Measurements from ENCODE around the gene RCBTB1.
"Not testable (repeated sequence)": the region's sequence is repeated elsewhere in the genome, so short reads cannot be mapped to it uniquely, and the experiment has no call there.

The RCBTB1 gene

DNA sequence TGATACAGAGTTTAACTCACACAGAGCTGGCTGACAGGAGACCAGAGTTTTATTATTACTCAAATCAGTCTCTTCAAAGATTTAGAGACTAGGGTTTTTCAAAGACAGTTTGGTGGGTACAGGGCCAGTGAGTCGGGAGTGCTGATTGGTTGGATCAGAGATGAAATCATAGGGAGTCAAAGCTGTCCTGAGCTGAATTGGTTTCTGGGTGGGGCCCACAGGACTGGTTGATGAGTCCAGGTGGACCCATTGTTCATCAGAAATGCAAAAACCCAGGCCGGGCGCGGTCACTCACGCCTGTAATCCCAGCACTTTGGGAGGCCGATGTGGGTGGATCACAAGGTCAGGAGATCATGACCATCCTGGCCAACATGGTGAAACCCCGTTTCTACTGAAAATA is 17.3 kb upstream of the RCBTB1 start:
- not testable (repeated sequence) for DNase-seq

DNA sequence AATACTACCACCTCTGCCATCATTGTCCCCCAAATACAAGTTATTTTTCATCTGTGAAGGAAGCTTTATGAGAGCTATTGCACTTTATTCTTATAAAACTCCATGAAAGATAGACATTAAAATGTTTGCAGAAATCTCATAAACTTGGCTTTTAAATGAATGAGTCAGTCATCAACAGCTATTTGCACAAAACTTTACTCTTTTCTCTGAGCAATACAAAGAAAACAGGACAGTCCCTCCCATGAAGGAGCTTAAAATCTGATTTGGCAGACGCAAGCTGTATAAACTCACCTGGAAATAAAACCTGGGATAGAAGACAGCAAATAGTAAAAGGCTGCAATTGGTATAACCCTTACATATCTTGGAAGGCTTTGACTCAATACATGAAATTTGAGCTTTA is 16.6 kb upstream of the RCBTB1 start:
- no peak for DNase-seq

DNA sequence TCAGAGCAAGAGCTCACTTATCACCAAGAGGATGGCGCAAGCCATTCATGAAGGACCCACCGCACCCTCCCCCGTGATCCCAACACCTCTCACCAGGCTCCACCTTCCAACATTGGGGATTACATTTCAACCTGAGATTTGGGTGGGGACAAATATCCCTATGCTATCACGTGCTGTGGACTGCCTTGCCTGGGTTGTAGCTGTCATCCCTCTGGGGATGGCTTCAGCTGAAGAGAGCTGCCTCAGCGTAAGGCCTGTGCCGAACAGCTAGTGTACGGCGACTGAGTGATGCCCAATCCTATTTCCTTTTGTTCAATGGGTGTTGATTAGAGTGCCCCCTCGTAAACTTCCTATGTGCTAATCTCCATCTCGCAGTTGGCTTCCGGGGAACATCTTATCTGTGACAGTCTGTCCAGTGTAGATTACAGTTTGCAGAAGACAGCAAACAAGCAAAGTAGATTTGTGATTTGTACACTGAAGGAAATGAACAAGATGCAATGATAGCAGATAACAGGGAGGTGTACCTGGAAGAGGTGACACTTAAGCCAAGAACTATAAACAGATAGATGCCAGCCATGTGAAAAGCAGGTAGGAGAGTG is 11.8 kb upstream of the RCBTB1 start:
- DNase-seq: no peak

DNA sequence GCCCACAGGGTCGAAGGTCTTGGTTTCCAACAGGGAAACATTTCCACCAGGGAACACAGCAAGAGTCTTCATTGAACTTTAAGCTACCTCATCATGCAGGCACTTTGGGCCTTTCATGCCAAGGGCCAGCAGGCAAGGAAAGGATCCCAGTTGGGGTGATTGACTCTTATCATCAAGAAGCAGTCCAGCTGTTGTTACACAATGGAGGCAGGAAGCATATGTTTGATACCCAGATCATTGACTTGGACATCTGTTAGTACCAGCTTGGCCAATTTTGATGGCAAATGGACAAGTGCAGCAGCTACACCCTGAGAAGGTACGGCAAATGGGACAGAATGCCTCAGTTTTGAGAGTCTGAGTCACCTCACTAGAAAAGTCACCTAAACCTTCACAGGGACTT is 10.9 kb upstream of the RCBTB1 start:
- no peak for DNase-seq

DNA sequence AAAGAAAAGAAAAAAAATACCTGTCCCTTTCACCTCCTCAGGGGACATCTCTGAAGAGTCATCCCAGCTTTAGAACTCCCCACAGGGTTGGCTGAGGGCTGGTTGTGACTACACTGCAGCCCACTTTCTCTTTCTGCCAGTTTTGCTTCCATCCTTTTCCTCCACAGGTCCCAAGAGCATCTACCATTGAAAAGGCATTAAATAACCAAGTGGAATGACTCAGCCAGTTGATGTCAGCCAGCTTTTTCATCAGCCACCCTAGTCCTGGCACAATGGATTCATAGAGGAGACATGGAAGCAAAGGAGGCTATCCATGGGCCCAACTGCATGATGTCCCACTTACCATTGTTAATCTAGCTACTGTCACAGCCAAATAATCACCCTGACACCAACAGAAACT is 9.2 kb upstream of the RCBTB1 start:
- no peak for DNase-seq

DNA sequence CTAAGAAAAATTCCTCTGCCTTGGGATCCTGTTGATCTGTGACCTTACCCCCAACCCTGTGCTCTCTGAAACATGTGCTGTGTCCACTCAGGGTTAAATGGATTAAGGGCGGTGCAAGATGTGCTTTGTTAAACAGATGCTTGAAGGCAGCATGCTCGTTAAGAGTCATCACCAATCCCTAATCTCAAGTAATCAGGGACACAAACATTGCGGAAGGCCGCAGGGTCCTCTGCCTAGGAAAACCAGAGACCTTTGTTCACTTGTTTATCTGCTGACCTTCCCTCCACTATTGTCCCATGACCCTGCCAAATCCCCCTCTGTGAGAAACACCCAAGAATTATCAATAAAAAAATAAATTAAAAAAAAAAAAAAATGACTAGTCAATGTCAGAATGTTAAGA is 8.5 kb upstream of the RCBTB1 start:
- DNase-seq: not testable (repeated sequence)

DNA sequence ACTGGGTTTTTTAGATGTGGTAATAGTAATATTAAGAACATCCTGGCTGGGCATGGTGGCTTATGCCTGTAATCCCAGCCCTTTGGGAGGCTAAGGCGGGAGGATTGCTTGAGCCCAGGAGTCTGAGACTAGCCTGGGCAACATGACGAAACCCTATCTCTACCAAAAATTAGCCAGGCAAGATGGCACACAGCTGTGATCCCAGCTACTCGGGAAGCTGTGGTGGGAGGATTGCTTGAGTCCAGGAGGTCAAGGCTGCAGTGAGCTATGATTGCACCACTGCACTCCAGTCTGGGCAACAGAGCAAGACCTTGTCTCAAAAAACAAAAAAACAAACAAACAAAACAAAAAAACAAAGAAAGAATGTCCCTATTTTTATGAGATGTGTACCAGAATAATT is 5.4 kb upstream of the RCBTB1 start:
- DNase-seq: not testable (repeated sequence)

DNA sequence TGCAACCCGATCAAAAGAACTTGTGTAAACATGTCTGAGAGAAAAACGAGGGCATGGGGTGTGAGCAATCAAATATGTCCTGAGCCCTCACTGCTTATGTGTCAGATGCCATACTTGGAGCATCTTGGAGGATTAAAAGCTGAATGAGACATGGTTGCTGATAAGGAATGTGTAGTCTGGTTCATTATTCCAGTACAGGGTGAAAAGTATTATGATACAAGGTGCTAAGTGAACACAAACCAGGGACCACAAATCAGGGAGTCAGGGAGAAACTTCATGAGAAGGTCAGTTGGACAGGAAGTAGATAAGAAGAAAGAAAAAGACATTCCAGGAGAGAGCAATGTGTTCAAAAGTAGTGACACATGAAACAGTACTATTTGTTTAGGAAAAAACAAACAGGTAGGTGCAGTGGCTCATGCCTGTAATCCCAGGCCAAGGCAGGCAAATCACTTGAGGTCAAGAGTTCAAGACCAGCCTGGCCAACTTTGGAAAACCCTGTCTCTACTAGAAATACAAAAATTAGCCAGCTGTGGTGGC is 2.0 kb upstream of the RCBTB1 start:
- DNase-seq: no peak

DNA sequence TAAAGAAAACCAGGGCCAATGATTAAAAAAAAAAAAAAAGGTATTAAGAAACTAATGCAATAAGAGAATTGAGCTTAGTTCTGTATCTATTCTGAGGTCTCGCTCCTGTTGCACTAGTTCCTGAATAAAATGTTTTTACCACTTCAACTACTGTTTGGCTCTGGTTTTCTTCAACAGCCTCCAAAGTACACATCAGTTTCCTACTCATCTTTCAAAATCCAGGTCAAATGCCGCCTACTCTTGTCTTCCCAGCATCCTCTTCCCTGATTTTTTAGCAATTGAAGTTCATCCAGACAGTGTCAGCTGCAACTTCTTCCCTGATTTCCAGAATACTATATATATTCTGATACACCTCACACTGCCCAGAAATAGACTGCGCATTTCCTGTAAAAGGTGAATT is 1.4 kb upstream of the RCBTB1 start:
- no peak for DNase-seq

DNA sequence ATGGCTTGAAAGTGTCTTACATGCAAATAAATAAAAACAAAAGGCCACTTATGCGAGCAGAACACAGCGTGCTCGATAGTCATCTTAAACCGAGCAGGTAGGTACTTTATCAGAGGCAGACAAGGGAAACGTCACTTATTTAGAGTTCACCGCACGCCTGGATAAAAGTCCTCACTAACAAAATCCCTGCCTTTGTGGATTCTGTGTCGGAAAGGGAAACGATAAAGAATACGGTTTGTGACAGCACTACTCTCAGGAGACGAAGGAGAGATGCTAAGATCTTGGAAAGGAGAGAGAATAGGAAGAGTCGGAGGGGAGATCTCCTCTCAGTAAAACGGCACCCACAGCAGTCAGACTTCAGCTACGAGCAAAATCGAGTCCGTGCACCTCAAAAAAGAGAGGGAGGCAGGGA is 581 bp downstream of the RCBTB1 start:
- no peak for DNase-seq

DNA sequence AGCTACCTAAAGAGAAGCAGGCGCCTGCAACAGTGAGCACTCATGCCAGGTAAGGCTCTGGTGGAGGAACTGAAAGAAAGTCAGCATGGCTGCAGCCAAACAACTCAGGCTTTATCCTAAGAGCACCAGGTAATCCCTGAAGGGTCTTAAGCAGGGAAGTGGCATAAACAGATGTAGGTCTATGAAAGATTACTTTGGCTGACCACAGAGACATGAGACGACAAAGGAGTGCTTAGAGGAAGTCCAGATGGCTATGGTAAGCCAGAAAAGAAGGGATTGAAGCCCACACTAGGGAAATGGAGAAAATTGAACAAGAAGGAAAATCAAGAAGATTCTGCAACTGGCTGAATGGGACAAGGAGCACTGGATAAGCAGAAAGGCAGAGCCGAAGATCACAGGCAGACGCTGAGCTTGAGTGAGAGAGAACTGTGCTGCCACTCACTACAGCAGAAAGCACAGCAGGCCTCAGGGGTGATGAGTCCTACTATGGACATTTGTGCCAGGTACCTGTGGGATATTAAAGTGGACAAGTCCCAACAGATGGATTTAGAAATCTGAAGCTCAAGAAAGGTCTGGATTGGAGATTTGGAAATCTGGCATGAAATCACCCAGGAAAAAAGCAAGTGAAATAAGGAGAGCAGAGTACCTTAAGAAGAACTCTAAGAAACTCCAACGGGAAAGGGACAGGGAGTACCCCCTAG is 4.2 kb downstream of the RCBTB1 start:
- no peak for DNase-seq

DNA sequence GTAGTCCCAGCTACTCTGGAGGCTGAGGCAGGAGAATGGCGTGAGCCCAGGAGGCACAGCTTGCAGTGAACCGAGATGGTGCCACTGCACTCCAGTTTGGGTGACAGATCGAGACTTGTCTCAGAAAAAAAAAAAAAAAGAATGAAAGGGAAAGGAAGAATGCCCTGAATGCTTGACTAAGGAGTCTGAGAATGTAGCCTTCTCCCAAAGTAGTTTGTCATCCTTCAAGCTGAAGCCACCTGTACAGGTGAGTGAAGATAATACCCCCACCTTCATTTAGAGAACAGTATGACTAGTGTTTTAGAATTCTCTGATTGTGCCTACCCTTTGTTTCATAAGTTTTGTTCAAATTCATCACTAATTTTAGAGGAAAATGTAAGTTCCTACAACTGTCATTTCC is 5.9 kb downstream of the RCBTB1 start:
- no peak for DNase-seq

DNA sequence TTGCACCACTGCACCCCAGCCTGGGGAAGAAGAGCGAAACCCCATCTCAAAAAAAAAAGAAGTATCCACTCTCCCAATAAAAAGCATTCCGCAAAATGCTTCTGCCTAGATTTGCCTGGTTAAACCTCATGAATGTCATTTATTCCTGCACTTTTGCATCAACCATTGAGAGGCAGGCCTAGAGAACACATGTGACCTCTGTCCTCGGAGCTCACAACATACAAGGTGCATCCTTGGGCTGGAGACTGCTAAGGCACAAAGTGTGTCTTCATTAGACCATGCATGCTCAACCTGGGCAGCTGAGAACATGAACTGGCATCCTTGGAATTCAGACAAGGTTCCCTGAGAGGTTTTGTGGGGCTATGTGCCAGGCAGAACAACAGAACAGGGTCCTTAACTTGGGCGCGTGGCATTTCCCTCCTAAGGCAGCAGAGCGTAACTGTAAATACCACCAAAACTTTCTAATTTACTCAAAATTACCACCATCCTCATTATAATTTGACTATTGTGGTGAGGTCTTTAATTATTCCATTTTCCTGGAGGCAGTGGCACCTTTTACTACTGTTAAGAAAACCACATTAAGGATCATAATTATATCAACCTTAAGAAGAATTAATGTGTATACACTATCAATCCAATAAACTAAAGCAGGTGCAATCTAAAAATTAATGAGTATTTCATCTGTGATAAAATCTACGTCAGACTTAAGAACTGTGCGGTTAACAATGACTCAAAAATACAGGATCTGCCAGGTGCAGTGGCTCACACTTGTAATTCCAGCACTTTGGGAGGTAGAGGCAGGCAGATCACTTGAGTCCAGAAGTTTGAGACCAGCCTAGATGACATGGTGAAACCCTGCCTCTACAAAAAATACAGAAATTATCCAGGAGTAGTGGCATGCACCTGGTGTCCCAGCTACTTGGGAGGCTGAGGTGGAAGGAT is 13.8 kb downstream of the RCBTB1 start:
- DNase-seq: no peak

DNA sequence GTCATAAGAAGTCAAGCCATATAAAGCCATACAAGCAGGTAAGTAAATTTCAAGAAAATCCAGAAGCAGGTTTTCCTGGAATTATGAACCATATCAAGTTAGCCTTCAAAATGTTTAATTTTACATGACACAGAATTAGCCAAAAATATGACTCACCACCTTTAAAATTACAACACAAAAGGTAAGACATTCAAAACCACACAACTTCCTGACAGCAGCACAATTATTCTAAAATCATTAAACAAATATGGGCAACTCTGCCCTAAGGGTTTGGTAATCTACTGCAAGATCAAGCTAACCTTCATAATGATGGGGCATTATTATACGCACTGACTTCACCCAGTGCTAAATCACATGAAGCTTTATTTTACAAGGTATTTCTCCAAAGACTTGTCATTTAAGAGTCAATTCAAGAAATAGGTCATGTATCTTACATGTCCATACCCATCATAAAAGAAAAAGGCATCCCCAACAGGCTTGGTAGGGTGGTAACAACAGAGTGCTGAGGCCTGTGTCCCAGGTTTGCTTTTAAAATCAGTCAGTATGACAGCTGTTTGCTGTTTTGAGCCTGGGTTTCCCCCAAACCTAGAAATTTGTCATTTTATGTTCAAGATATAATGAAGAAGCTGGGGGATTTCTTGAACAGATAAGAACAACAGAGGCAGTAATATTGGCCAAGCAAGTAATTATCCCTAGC is 15.2 kb downstream of the RCBTB1 start:
- DNase-seq: no peak

DNA sequence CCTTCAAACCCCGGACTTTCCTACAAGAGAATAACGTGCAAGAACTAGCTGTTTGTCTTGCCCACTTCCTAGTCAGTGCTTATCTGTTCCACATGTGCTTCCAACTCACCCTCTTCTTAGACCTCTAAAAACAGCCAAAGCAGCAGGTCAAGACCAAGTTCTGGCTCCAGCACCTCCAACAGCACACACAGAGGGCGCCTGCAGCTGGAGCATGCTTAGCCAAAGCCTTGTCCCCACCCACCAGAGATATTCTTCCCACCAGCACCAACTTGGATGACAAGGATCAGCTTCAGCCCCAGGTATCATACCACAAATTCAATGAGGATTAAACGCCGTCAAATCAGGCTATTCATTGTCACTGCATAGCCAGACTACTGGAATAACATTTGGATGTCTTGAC is 17.9 kb downstream of the RCBTB1 start:
- DNase-seq: no peak

DNA sequence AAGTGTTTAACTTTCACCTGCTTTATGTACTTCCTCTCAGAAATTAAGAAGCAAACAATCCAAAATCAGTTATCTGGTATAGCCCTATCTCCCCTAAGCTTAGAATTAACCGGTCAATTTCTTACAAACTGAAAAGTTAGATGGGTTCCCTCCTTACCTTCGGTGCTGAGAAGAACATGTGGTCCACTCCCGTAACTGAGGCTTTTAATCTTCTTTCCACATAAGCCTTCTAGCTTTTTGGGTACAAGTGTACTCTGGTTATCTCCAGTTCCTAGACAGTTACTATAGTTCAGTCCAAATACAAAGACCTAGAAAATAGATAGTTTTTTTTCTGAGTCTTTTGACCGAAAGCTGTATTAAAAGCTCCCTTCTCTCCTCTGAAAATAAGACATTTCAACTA is 18.9 kb downstream of the RCBTB1 start:
- DNase-seq: no peak

DNA sequence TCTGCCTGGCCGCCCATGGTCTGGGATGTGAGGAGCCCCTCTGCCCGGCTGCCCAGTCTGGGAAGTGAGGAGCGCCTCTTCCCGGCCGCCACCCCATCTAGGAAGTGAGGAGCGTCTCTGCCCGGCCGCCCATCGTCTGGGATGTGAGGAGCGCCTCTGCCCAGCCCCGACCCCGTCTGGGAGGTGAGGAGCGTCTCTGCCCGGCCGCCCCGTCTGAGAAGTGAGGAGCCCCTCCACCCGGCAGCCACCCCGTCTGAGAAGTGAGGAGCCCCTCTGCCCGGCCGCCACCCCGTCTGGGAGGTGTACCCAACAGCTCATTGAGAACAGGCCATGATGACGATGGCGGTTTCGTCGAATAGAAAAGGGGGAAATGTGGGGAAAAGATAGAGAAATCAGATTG is 19.9 kb downstream of the RCBTB1 start:
- DNase-seq: not testable (repeated sequence)

DNA sequence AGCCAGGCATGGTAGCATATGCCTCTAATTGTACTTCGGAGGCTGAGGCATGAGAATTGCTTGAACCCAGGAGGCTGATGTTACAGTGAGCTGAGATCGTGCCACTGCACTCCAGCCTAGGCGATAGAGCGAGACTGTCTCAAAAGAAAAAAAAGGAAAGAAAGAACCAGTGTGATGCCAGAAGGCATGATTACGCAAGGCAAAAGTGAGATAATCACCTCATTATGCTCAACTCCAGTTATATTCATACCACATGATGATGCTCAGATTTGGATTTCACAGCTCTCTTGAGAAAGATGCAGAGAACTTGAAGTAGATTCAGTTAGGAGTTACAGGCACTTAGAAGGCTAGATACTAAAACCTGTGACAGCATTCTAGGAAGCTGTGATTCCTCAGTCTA is 21.8 kb downstream of the RCBTB1 start:
- no peak for DNase-seq

DNA sequence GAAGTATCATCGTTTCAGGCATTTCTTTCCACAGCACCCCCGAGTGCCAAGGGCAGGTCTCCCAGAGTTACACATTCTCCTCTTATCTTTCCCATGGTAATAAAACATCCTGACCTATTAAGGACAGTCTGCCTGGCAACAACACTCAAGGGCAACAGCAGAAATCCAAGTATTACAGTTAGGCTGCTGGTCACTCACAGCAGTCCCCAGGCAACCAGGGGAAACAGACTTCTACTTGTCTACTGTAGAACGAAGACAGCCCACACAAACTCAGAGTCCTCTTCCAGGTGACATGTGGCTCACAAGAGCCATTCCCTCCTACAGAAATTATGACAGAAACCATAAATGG is 24.3 kb downstream of the RCBTB1 start:
- no peak for DNase-seq

DNA sequence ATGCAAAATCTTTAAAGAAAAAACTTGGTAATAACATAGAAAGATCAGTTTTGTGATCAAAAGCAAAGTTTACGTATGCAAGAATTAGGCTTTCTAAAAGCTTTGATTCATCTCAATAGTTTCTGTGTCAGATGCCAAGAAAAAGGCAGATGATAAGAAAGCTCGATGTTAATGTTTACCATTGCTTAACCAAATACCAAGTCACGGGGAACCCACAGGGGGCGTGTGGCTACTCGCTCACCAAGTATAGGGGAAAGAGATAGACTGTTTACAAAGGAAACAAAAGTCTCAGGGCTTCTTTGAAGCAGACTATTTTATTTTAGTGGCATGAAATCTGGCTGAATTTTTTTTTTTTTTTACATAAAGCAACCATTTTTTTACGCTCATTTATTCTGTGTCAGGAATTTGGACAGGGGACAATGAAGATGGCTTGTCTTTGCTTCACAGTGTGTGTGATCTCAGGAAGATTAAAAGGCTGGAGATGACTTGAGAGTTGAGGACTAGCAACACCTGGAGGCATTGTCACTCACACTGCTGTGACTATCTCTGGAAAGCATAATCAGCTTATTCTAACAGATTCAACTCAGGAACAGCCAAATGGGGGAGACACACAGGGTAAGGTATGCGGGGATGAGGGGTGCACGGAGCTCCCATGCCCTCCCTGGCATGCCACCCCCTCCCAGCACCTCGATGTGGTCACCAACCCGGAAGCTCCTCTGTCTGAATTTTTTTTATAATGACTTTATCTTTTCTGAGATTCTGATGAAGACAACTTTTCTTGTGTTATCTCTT is 24.9 kb downstream of the RCBTB1 start:
- no peak for DNase-seq

DNA sequence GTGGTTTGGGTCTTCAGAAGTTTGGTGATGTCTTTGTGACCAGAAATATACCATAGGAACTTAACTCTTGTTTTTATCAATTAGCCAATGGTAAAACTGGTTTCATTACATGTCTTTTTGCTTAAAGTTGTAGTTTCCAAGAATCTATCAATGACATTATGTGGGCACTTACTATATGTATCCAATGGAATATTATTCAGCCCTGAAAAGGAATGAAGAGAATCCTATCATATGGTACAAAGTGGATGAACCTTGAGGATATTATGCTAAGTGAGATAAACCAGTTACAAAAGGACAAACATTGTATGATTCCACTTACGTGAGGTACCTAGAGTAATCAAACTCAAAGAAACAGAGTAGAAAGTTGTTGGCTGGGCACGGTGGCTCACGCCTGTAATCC is 26.4 kb downstream of the RCBTB1 start:
- DNase-seq: no peak

DNA sequence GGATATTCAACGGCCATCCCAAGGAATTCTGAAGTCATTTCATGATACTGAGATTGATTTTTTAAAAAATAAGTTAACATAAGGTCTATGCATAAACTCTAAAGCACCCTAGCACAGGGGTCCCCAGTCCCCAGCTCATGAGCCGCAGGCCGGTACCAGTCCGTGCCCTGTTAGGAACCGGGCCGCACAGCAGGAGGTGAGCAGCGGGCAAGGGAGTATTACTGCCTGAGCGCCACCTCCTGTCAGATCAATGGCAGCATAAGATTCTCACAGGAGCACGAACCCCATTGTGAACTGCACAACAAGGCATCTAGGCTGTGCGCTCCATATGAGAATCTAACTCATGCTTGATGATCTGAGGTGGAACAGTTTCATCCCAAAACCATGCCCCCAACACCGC is 31.0 kb downstream of the RCBTB1 start:
- no peak for DNase-seq
